H1 (cell line): ENCODE data around the gene C15orf39. TPM values are rescaled to one million over a fixed set of nuclear protein-coding genes. Genes with fewer than 3 reads are reported as not detected.

Experiments
- CEBPB ChIP-seq: IDR thresholded peaks from 2 replicates; pipeline ENCODE4 v1.6.1; 2012; ENCODE audit warnings: low read depth, low read length
- CHD7 ChIP-seq: fragments of 300-600 bp; sonication (generic); IDR thresholded peaks from 2 replicates; pipeline ENCODE4 v1.7.1; 2012; ENCODE audit warnings: low read length, moderate library complexity, mild to moderate bottlenecking, inconsistent platforms; ENCODE audit not compliant: insufficient replicate concordance
- GTF2F1 ChIP-seq: IDR thresholded peaks from 2 replicates; pipeline ENCODE4 v1.6.1; 2012; ENCODE audit warnings: low read depth, low read length, improper control_type of control experiment, borderline replicate concordance
- HDAC6 ChIP-seq: IDR thresholded peaks from one replicate; pipeline ENCODE4 v1.7.1; 2012; ENCODE audit warnings: low read depth, mild to moderate bottlenecking, inconsistent platforms, low read length, moderate library complexity
- KDM5A ChIP-seq: fragments of 200-600 bp; IDR thresholded peaks from 2 replicates; pipeline ENCODE4 v1.7.1; 2012; ENCODE audit warnings: mild to moderate bottlenecking, low read length, inconsistent platforms, mixed read lengths
- RAD21 ChIP-seq, 2 experiments: IDR thresholded peaks in 1 of 2; conservative IDR thresholded peaks in 1 of 2; 2 replicates each; pipeline ENCODE4 v1.6.1; 2011; ENCODE audit warnings: low read depth in 2 of 2, low read length in 2 of 2, improper control_type of control experiment in 1 of 2, inconsistent platforms in 1 of 2, mild to moderate bottlenecking in 1 of 2, moderate library complexity in 1 of 2
- RBBP5 ChIP-seq: IDR thresholded peaks from 2 replicates; pipeline ENCODE4 v1.7.1; 2012; ENCODE audit warnings: low read depth, mild to moderate bottlenecking, inconsistent platforms, low read length, moderate library complexity, borderline replicate concordance
- polyA plus RNA-seq, 7 experiments: library from polyadenylated mRNA; depleted of rRNA in 3 of 7; stranded (reverse) in 5 of 7; unstranded in 2 of 7; fragments of >200 nt in 5 of 7; fragments of 200-250 nt in 2 of 7; gene quantifications; 1 replicate in 5 of 7; 2 replicates in 1 of 7; 4 replicates in 1 of 7; pipeline versions ENCODE4 v1.2.1 to v1.2.3, GENCODE V29; 2011 to 2013; ENCODE audit warnings: missing spikeins in 2 of 7, mixed read lengths in 2 of 7
- total RNA-seq: library from RNA; stranded (reverse); fragmentation: NEBNext Ultra II Directional; extraction: Animal tissue kit (Norgen Biotek cat#: 25700); gene quantifications from 2 replicates; pipeline ENCODE4 v1.2.1, GENCODE V29; 2021
- TF ChIP-seq, protein P1 (sequence below): IDR thresholded peaks from 2 replicates; pipeline ENCODE4 v1.6.1; 2011; ENCODE audit warnings: low read length, improper control_type of control experiment

The C15orf39 gene
- total and polyA plus RNA-seq, 2 of the 8 experiments (the other 6 are each of a cell fraction or from before 2014, with no cell fraction given), result 13.8 to 38.5 TPM

GRCh38 chr15:75213212-75213767 is 11.6 kb downstream of the C15orf39 start (continued):
- no peak for TF ChIP-seq CHD7
- no peak for TF ChIP-seq KDM5A
- no peak for TF ChIP-seq HDAC6
- no peak for TF ChIP-seq RBBP5
- TF ChIP-seq RAD21 (IDR thresholded peaks at IDR 0.05 in 1 of 2, conservative IDR thresholded peaks at IDR 0.05 in 1 of 2; ENCODE audit: low read depth in 2 of 2, low read length in 2 of 2), result no peak
- no peak for TF ChIP-seq CEBPB
- no peak for TF ChIP-seq GTF2F1
- TF ChIP-seq, protein P1, sequence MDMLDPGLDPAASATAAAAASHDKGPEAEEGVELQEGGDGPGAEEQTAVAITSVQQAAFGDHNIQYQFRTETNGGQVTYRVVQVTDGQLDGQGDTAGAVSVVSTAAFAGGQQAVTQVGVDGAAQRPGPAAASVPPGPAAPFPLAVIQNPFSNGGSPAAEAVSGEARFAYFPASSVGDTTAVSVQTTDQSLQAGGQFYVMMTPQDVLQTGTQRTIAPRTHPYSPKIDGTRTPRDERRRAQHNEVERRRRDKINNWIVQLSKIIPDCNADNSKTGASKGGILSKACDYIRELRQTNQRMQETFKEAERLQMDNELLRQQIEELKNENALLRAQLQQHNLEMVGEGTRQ, result no peak
